SK-N-MC (cell line): Measurements from ENCODE around the gene TGIF2.
A peak's percentile ranks its signal among the peaks of the same experiment; 100 is the strongest.

Source experiments
- DNase-seq: peaks from one replicate; pipeline ENCODE4 v3.0.0-alpha.2; 2011; ENCODE audit warnings: low read depth, low spot score
- H3K27ac ChIP-seq: fragments of 200-600 bp; sonication (generic); 2 replicates; pipeline ENCODE4 v1.5.1; 2016; ENCODE audit warnings: mixed run types
- H3K36me3 ChIP-seq: fragments of 200-600 bp; sonication (generic); 2 replicates; pipeline ENCODE4 v1.6.1; 2017; ENCODE audit warnings: antibody characterized with exemption, low read length, mixed read lengths; ENCODE audit not compliant: insufficient read depth
- H3K4me3 ChIP-seq: fragments of 200-600 bp; sonication (generic); 2 replicates; pipeline ENCODE4 v1.5.1; 2016
- H3K9ac ChIP-seq: fragments of 200-600 bp; sonication (generic); 2 replicates; pipeline ENCODE4 v1.8.0; 2017; ENCODE audit warnings: mixed run types, mixed read lengths; ENCODE audit not compliant: insufficient read length
- H3K9me3 ChIP-seq: fragments of 200-600 bp; sonication (generic); 2 replicates; pipeline ENCODE4 v1.6.1; 2017; ENCODE audit warnings: low read depth, mild to moderate bottlenecking, antibody characterized with exemption, low read length, moderate library complexity, mixed read lengths
- EZH2 ChIP-seq: fragments of 200-600 bp; sonication (generic); IDR thresholded peaks from one replicate; pipeline ENCODE4 v1.6.1; 2017; ENCODE audit warnings: antibody characterized with exemption
- FOXP2 ChIP-seq: optimal IDR thresholded peaks from 2 replicates; pipeline ENCODE3; 2011; ENCODE audit warnings: mild to moderate bottlenecking, moderate library complexity; ENCODE audit not compliant: insufficient read depth; ENCODE audit errors: extremely low read length, control extremely low read depth
- POLR2AphosphoS5 ChIP-seq: IDR thresholded peaks from 2 replicates; pipeline ENCODE4 v1.6.1; 2012; ENCODE audit warnings: mild to moderate bottlenecking, low read depth, low read length, borderline replicate concordance

Gene TGIF2

DNA sequence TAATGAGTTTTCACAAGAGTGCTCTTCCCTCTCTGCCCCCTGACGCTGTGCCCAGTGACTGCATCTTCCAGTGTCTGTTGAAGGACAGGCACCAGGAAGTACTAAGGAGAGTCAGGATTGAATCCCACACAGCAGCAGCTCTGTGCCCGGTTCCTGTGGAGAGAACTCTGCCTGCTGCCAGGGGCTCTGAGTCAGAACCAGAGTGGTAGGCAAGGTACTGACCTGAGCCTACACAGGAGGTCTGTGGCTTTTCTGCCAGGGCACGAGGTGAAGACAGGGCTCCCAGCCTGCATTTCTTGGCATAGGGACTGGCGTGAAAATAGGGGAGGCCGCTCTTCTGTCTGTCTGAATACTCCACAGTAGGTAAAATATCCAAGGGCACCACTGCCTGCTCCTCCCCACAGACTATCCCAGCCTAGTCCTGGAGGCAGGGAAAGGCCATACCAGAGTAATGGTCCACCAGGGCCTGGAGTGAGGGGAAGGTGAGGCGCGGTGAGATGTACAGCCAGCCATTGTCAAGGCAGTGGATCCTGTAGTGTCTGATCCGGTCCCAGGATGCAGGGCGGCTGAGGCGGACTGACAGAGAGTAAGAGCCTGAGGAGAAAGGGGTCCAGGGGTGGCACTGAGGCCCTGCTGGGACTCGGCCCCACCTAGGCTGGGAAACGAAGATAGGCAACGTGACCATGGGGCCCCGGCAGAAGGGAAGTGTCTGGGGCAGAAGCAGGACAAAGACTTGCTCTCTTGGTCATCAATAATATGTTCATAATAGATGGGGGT, 41.6 kb downstream of the TGIF2 start:
- no peak for DNase-seq
- Histone ChIP-seq H3K36me3 (peaks cover 32% of the 10 kb centered on the region), H3K9ac (no peak overlapping the region), H3K9me3 (no peaks in the 10 kb centered on the region), H3K4me3 (no peak overlapping the region), H3K27ac (no peak overlapping the region)
- TF ChIP-seq POLR2AphosphoS5 (no peak), FOXP2 (no peak), EZH2 (no peak)

GRCh38 chr20:36620917-36621316, 47.5 kb downstream of the TGIF2 start:
- H3K4me3 ChIP-seq: no peak overlapping the region
- no peaks in the 10 kb centered on the region for H3K36me3 ChIP-seq
- H3K9ac ChIP-seq: no peak overlapping the region
- no peaks in the 10 kb centered on the region for H3K9me3 ChIP-seq
- no peak overlapping the region for H3K27ac ChIP-seq
- TF ChIP-seq FOXP2: no peak
- TF ChIP-seq EZH2: no peak
- no peak for TF ChIP-seq POLR2AphosphoS5
- DNase-seq: no peak

DNA sequence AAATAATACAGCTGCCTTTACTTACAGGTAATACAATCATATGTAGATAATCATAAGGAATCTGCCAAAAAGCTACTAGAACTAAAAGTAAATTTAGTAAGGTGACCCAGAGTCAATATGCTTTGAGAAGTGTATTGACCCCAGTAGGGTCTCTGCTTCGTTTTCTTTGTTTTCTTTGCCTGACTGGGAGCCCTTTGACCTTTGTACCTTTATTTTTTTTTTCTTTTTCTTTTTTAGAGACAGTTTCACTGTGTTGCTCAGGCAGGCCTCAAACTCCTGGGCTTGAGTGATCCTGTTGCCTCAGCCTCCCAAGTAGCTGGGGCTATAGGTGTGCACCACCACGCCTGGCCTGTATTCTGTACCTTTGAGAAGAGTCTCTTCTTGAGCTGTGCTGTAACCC, 50.0 kb downstream of the TGIF2 start:
- no peaks in the 10 kb centered on the region for H3K9me3 ChIP-seq
- H3K36me3 ChIP-seq: no peaks in the 10 kb centered on the region
- no peak overlapping the region for H3K27ac ChIP-seq
- no peak overlapping the region for H3K9ac ChIP-seq
- no peak for TF ChIP-seq EZH2
- no peak for TF ChIP-seq POLR2AphosphoS5
- TF ChIP-seq FOXP2: no peak
- DNase-seq: no peak
- H3K4me3 ChIP-seq: no peak overlapping the region

- no peak for DNase-seq
- TF ChIP-seq EZH2: no peak
- no peak for TF ChIP-seq POLR2AphosphoS5
- TF ChIP-seq FOXP2: no peak
- no peak overlapping the region for H3K9ac ChIP-seq
- H3K27ac ChIP-seq: no peak overlapping the region
- no peaks in the 10 kb centered on the region for H3K36me3 ChIP-seq
- H3K9me3 ChIP-seq: no peaks in the 10 kb centered on the region
- no peak overlapping the region for H3K4me3 ChIP-seq
These were observed 50.9 kb downstream of the TGIF2 start for GRCh38 chr20:36624068-36624943.

DNA sequence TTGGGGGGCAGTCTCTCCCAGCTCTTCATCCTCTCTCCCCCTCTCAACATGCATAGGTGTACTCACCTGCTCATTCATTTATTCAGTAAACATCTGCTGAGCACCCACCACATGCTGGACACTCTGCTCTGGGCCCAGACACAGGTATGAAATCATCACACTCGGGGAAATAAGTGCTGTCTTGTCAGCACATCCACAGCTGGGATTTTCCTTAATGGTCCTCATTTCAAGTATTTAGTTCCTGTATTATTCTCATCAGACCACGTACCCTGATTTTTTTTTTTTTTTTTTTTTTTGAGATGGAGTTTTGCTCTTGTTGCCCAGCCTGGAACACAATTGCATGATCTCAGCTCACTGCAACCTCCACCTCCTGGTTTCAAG, 51.5 kb downstream of the TGIF2 start:
- TF ChIP-seq FOXP2: no peak
- Histone ChIP-seq H3K9ac (no peak overlapping the region), H3K27ac (no peak overlapping the region), H3K36me3 (no peaks in the 10 kb centered on the region), H3K4me3 (no peak overlapping the region), H3K9me3 (no peaks in the 10 kb centered on the region)
- no peak for DNase-seq

DNA sequence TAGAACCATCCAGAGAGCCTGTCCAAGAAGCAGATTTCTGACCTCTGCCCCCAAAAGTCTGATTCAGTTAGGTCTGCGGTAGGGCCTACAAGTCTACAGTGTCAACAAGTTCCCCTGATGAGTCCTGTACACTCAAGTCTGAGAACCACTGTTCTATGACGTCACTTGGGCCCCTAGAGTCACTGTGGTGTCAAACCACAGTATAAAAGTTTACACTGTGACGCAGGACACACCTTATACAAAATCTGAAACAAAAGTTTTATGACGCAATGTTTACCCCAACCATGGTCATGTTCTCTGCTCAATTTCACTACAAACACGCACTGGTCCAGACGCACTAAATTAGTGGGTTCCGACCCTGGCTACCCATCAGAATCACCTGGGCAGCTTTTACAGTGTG, 54.7 kb downstream of the TGIF2 start:
- Histone ChIP-seq H3K27ac (no peak overlapping the region), H3K9me3 (no peaks in the 10 kb centered on the region), H3K36me3 (no peaks in the 10 kb centered on the region), H3K9ac (no peak overlapping the region), H3K4me3 (no peak overlapping the region)
- no peak for DNase-seq
- TF ChIP-seq FOXP2: no peak
- no peak for TF ChIP-seq EZH2
- TF ChIP-seq POLR2AphosphoS5: no peak

GRCh38 chr20:36629719-36630681, 56.6 kb downstream of the TGIF2 start:
- Histone ChIP-seq H3K4me3 (no peak overlapping the region; the same call in 1 of the 2 replicates), H3K9ac (peak overlapping the region; percentile 20), H3K36me3 (no peaks in the 10 kb centered on the region), H3K9me3 (no peaks in the 10 kb centered on the region), H3K27ac (0 out of 2 replicates have a peak overlapping the region, but pooled peaks have one; percentile 25)
- TF ChIP-seq EZH2: no peak
- TF ChIP-seq FOXP2: no peak
- no peak for TF ChIP-seq POLR2AphosphoS5
- no peak for DNase-seq

- H3K9me3 ChIP-seq: no peaks in the 10 kb centered on the region
- DNase-seq: no peak
- no peaks in the 10 kb centered on the region for H3K36me3 ChIP-seq
- H3K4me3 ChIP-seq: no peak overlapping the region
- no peak overlapping the region for H3K27ac ChIP-seq
- TF ChIP-seq EZH2 (no peak), FOXP2 (no peak), POLR2AphosphoS5 (no peak)
- no peak overlapping the region for H3K9ac ChIP-seq
These were observed 58.2 kb downstream of the TGIF2 start for GRCh38 chr20:36631646-36632045.
